CD4-positive, alpha-beta T cell treated with Interferon alpha-2 for 1 hour (primary cell): ENCODE results near the gene ERG28.
A peak's percentile ranks its signal among the peaks of the same experiment; 100 is the strongest.
"Not testable (repeated sequence)": the region's sequence is repeated elsewhere in the genome, so short reads cannot be mapped to it uniquely, and the experiment has no call there.

ENCODE experiments used
- DNase-seq, 2 donors: peaks; one replicate each; pipeline ENCODE4 v3.0.0-alpha.2; 2020 to 2022

The ERG28 gene

GRCh38 chr14:75615200-75615599, 45.5 kb downstream of the ERG28 start:
- peak; percentile 12 to 68 for DNase-seq

DNA sequence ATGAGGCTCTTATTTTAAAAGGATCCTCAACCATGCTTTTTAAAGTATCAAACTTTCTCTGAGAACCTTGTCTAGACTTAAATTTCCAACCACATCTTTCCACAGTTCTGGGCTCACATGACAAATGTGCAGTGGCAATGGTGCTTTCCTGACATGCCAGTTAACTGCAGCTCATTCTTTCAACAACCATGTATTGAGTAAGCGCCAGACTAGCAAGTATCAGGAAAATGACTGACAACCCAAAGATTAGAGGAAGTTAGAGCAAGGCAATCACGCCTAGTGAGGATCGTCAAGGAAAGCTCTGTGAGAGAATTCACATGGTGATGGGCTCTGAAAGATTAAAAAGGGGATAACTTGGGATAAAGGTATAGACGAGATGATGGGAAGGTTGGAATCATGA, 46.5 kb downstream of the ERG28 start:
- peak in 1 of 2 donors; percentile 28 for DNase-seq

DNA sequence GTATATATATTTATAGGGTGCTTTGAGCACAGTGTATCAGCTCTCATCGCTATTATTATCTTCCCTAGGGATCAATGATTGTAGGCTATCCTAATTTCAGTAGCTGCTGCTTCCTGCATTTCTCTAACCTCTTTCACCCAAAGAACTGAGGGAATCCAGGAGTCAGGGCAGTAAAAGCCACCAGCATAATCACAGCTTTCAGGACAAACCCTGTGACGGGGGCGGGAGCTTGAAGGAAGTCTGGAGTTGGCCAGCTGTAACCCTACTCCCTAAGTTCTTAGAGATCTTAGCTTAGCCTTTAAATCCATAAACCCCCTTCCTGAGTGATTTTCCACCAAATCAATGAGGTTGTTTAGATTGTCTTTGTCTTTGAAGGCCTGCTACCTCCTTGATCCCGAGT, 48.5 kb downstream of the ERG28 start:
- DNase-seq: no peak

GRCh38 chr14:75610834-75611233, 49.8 kb downstream of the ERG28 start:
- DNase-seq: no peak

DNA sequence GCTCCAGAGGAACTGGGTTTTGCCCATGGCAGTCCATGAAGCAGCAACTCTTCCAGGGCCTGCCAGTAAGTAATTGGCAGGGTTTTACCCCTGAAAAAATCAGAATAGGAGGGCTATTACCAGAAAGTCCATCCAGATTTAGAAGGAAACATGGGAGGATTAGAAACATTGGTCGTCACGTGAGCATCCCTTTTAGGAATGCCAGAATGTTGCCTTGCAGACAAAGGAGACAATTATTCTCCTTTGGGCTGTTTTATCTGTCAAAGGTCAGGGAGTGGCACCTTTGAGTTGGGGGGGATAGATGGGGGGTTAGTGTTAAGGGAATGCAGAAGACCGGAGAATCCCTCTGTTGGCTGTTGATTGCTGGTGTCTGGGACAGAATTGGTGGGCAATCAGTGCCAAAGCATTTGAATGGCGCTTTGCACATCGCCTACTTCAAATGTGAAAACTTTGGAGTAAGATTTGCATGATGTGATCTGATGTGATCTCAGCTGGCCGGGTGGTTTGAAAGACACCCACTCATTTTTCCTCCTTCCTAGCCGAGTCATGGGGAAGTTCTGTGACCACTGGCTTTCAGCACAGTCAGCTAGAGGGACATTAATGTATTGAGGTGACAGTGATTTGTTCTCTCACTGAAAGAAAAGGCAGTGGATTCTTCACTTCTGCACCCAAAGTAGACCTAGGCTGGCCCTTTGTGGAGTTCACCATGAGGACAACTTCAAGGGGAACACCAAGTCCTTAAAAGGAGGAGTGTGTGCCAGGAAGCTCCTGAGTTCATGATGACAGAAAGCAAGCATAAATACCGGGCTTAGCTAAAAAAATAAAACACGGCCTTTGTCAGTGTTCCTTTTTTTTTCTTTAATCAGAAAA, 50.8 kb downstream of the ERG28 start:
- DNase-seq: peak in 1 of 2 donors; percentile 20

- no peak for DNase-seq
These were observed 51.6 kb downstream of the ERG28 start for GRCh38 chr14:75609116-75609515.

GRCh38 chr14:75607842-75608640, 52.6 kb downstream of the ERG28 start:
- DNase-seq: no peak

DNA sequence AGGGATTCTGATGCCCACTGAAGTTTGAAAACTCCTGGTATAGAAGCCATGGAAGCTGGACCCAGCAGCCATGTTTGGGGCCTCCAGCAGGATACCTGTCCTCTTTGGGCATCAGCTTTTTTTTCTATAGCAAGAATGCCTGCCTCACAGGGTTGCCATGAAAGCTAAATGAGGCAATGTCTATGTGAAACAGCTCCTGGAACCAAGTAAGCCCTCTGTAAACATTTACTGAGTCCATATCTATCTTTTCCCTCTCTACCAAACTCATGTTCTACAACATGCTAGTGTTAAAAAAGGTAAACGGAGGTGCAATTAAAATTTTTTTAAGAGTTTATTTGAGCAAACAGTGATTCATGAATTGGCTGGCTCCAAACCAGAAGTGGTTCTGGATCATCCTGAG, 53.6 kb downstream of the ERG28 start:
- no peak for DNase-seq

DNA sequence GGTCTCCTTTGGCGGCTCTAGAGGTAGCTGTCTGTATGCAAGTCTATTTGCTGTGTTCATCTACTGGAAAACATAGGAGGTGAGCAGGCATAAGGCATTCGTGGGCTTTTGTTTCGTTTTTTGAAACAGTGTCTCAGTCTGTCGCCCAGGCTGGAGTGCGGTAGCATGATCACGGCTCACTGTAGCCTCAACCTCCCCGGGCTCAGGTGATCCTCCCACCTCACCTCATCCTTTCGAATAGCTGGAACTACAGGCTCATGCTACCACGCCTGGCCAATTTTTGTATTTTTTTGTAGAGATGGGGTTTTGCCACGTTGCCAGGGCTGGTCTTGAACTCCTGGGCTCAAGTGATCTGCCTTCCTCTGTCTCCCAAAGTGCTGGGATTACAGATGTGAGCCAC, 54.8 kb downstream of the ERG28 start:
- no peak for DNase-seq

- peak in 1 of 2 donors; percentile 13 for DNase-seq
These were observed 55.5 kb downstream of the ERG28 start for GRCh38 chr14:75604979-75605851.

GRCh38 chr14:75602503-75602902, 58.2 kb downstream of the ERG28 start:
- DNase-seq: no peak

GRCh38 chr14:75601061-75601460, 59.6 kb downstream of the ERG28 start:
- not testable (repeated sequence) for DNase-seq

GRCh38 chr14:75600100-75600499, 60.6 kb downstream of the ERG28 start:
- peak; percentile 28 to 66 for DNase-seq
